ENCODE data around the gene SUMF1. TPM values are rescaled to one million over a fixed set of nuclear protein-coding genes. Genes with fewer than 3 reads are reported as not detected.
A peak's percentile ranks its signal among the peaks of the same experiment; 100 is the strongest.

Gene SUMF1
- total RNA-seq, 1 experiment from 2014 or later, result 79.1 TPM

- Histone ChIP-seq H3K36me3 (ENCODE audit: low read depth, low read length) (no peaks in the 10 kb centered on the region), H3K27me3 (ENCODE audit: low read length) (no peaks in the 10 kb centered on the region), H3K9ac (ENCODE audit: low read length) (no peak overlapping the region), H3K9me3 (ENCODE audit: low read length) (no peaks in the 10 kb centered on the region), H3K4me2 (ENCODE audit: low read length) (no peak overlapping the region), H3K27ac (ENCODE audit: low read length) (no peak overlapping the region), H2AFZ (ENCODE audit: low read length) (no peak overlapping the region), H3K4me1 (ENCODE audit: insufficient read depth, low read length) (no peaks in the 10 kb centered on the region), H3K79me2 (ENCODE audit: low read length) (no peaks in the 10 kb centered on the region), H4K20me1 (ENCODE audit: low read length) (no peaks in the 10 kb centered on the region), H3K9me2 (replicated peaks; ENCODE audit: low read length) (no peaks in the 10 kb centered on the region), H3F3A (ENCODE audit: low read length, unreplicated experiment) (no peaks in the 10 kb centered on the region), H3K4me3 (ENCODE audit: low read length) (no peak overlapping the region)
- ChIA-PET CTCF (no interaction called here), POLR2A (ENCODE audit: unreplicated experiment) (no interaction called here)
- intact Hi-C loops (cut with micrococcal nuclease), result no loop called here
- DNase-seq (no peak), ATAC-seq (no peak)
- no TSS peak for BruUV-seq (replicated peaks)
- TF ChIP-seq EZH2phosphoT487 (IDR thresholded peaks at IDR 0.05; ENCODE audit: borderline replicate concordance, low read length), result no peak
- TF ChIP-seq CTCF (conservative IDR thresholded peaks at IDR 0.05; ENCODE audit: low read depth, low read length), result no peak
- TF ChIP-seq EZH2 (IDR thresholded peaks at IDR 0.05; ENCODE audit: low read length, unreplicated experiment), result no peak
These were observed 87.1 kb downstream of the SUMF1 start for GRCh38 chr3:4380013-4380412.

GRCh38 chr3:4376499-4376898, 90.6 kb downstream of the SUMF1 start:
- Histone ChIP-seq H3F3A (ENCODE audit: low read length, unreplicated experiment) (no peaks in the 10 kb centered on the region), H3K4me1 (ENCODE audit: insufficient read depth, low read length) (no peaks in the 10 kb centered on the region), H4K20me1 (ENCODE audit: low read length) (no peaks in the 10 kb centered on the region), H3K27me3 (ENCODE audit: low read length) (no peaks in the 10 kb centered on the region), H3K4me2 (ENCODE audit: low read length) (no peak overlapping the region), H3K9ac (ENCODE audit: low read length) (no peak overlapping the region), H3K4me3 (ENCODE audit: low read length) (no peak overlapping the region), H3K36me3 (ENCODE audit: low read depth, low read length) (peaks cover 16% of the 10 kb centered on the region), H3K9me3 (ENCODE audit: low read length) (peaks cover 15% of the 10 kb centered on the region; the same call in 1 of the 2 replicates), H3K79me2 (ENCODE audit: low read length) (no peaks in the 10 kb centered on the region), H2AFZ (ENCODE audit: low read length) (no peak overlapping the region), H3K9me2 (replicated peaks; ENCODE audit: low read length) (no peaks in the 10 kb centered on the region), H3K27ac (ENCODE audit: low read length) (no peak overlapping the region)
- ATAC-seq, result peak; percentile 37; the same call in 1 of the 2 replicates
- peak; percentile 12 for DNase-seq
- BruUV-seq (replicated peaks), result no TSS peak
- intact Hi-C loops (cut with micrococcal nuclease), result no loop called here
- TF ChIP-seq CTCF (conservative IDR thresholded peaks at IDR 0.05; ENCODE audit: low read depth, low read length) (no peak), EZH2 (IDR thresholded peaks at IDR 0.05; ENCODE audit: low read length, unreplicated experiment) (no peak), EZH2phosphoT487 (IDR thresholded peaks at IDR 0.05; ENCODE audit: borderline replicate concordance, low read length) (no peak)
- CTCF ChIA-PET, result interaction anchor here (0.7 kb wide), 1 partner anchor 24 kb away, joined by 3 read pairs; no protein-coding TSS in a partner anchor
- POLR2A ChIA-PET (ENCODE audit: unreplicated experiment), result no interaction called here

- POLR2A ChIA-PET (ENCODE audit: unreplicated experiment), result no interaction called here
- Histone ChIP-seq H3K36me3 (ENCODE audit: low read depth, low read length) (peaks cover 16% of the 10 kb centered on the region), H2AFZ (ENCODE audit: low read length) (no peak overlapping the region), H3K4me3 (ENCODE audit: low read length) (no peak overlapping the region), H3K9me3 (ENCODE audit: low read length) (peaks cover 15% of the 10 kb centered on the region; the same call in 1 of the 2 replicates), H4K20me1 (ENCODE audit: low read length) (no peaks in the 10 kb centered on the region), H3F3A (ENCODE audit: low read length, unreplicated experiment) (no peaks in the 10 kb centered on the region), H3K79me2 (ENCODE audit: low read length) (no peaks in the 10 kb centered on the region), H3K4me1 (ENCODE audit: insufficient read depth, low read length) (no peaks in the 10 kb centered on the region), H3K27ac (ENCODE audit: low read length) (no peak overlapping the region), H3K9me2 (replicated peaks; ENCODE audit: low read length) (no peaks in the 10 kb centered on the region), H3K27me3 (ENCODE audit: low read length) (no peaks in the 10 kb centered on the region), H3K9ac (ENCODE audit: low read length) (no peak overlapping the region), H3K4me2 (ENCODE audit: low read length) (no peak overlapping the region)
- intact Hi-C loops (cut with micrococcal nuclease), result no loop called here
- CTCF ChIA-PET, result interaction anchor here (0.7 kb wide), 1 partner anchor 23 kb away, joined by 3 read pairs; no protein-coding TSS in a partner anchor
- no TSS peak for BruUV-seq (replicated peaks)
- DNase-seq (no peak), ATAC-seq (no peak)
- TF ChIP-seq EZH2phosphoT487 (IDR thresholded peaks at IDR 0.05; ENCODE audit: borderline replicate concordance, low read length), result no peak
- TF ChIP-seq EZH2 (IDR thresholded peaks at IDR 0.05; ENCODE audit: low read length, unreplicated experiment), result no peak
These were observed 91.2 kb downstream of the SUMF1 start for GRCh38 chr3:4375911-4376310.

Data from PC-3 (cell line).